SK-N-SH (cell line): ENCODE data around the gene WDR82.

Experiments
- CHD2 ChIP-seq: fragments of 150-350 bp; IDR thresholded peaks from 2 replicates; pipeline ENCODE4 v1.6.1; 2018; ENCODE audit warnings: low read length; ENCODE audit not compliant: partially characterized antibody
- CTCF ChIP-seq: fragments of 200-600 bp; sonication (generic); IDR thresholded peaks from 2 replicates; pipeline ENCODE4 v1.6.1; 2017; ENCODE audit warnings: antibody characterized with exemption, mild to moderate bottlenecking, moderate library complexity
- ELF1 ChIP-seq: IDR thresholded peaks from 2 replicates; pipeline ENCODE4 v1.4.0; 2012
- EZH2phosphoT487 ChIP-seq: fragments of 200-600 bp; sonication (generic); IDR thresholded peaks from 2 replicates; pipeline ENCODE4 v1.6.1; 2017; ENCODE audit warnings: low read depth, mixed run types, mild to moderate bottlenecking, antibody characterized with exemption, moderate library complexity, borderline replicate concordance
- GABPA ChIP-seq: IDR thresholded peaks from 2 replicates; pipeline ENCODE4 v1.4.0; 2012; ENCODE audit warnings: low read depth, mild to moderate bottlenecking
- IRF3 ChIP-seq: fragments of 150-350 bp; IDR thresholded peaks from 2 replicates; pipeline ENCODE4 v1.6.1; 2016; ENCODE audit warnings: mild to moderate bottlenecking, low read depth, low read length
- MAX ChIP-seq: IDR thresholded peaks from 2 replicates; pipeline ENCODE4 v1.4.0; 2012; ENCODE audit warnings: low read depth
- POLR2AphosphoS5 ChIP-seq: IDR thresholded peaks from 2 replicates; pipeline ENCODE4 v1.6.1; 2012; ENCODE audit warnings: low read depth, low read length
- TAF1 ChIP-seq: IDR thresholded peaks from 2 replicates; pipeline ENCODE4 v1.6.1; 2012; ENCODE audit warnings: low read depth, mild to moderate bottlenecking, low read length, moderate library complexity, borderline replicate concordance
- USF1 ChIP-seq: IDR thresholded peaks from 2 replicates; pipeline ENCODE4 v1.4.0; 2012; ENCODE audit warnings: low read depth, borderline replicate concordance
- YY1 ChIP-seq: IDR thresholded peaks from 2 replicates; pipeline ENCODE4 v1.4.0; 2012; ENCODE audit warnings: low read depth, mild to moderate bottlenecking
- ZBTB33 ChIP-seq: IDR thresholded peaks from 2 replicates; pipeline ENCODE4 v1.4.0; 2012; ENCODE audit warnings: low read depth, borderline replicate concordance

GRCh38 chr3:52306978-52307377, 28.5 kb upstream of the WDR82 start:
- TF ChIP-seq EZH2phosphoT487, result no peak
- no peak for TF ChIP-seq ZBTB33
- TF ChIP-seq ELF1, result no peak
- no peak for TF ChIP-seq CTCF
- no peak for TF ChIP-seq YY1
- no peak for TF ChIP-seq GABPA
- no peak for TF ChIP-seq TAF1
- TF ChIP-seq POLR2AphosphoS5, result no peak
- no peak for TF ChIP-seq USF1
- TF ChIP-seq IRF3, result no peak
- no peak for TF ChIP-seq CHD2
- no peak for TF ChIP-seq MAX
